PFSK-1 (cell line): ENCODE results near the gene GLDN.

Experiments
- FOXP2 ChIP-seq: optimal IDR thresholded peaks from 2 replicates; pipeline ENCODE3; 2011; ENCODE audit warnings: borderline replicate concordance, control low read depth, inconsistent platforms; ENCODE audit not compliant: insufficient read depth; ENCODE audit errors: extremely low read length, extremely low read depth
- POLR2AphosphoS5 ChIP-seq: IDR thresholded peaks from 2 replicates; pipeline ENCODE4 v1.6.1; 2012; ENCODE audit warnings: low read depth, mild to moderate bottlenecking, control low read depth, low read length, moderate library complexity
- REST ChIP-seq, 2 experiments: IDR thresholded peaks; 2 replicates each; pipeline versions ENCODE4 v1.6.1 to v1.8.0; 2011 to 2012; ENCODE audit warnings: low read depth in 2 of 2, low read length in 2 of 2, control low read depth in 1 of 2, inconsistent platforms in 1 of 2, mild to moderate bottlenecking in 1 of 2, moderate library complexity in 1 of 2; ENCODE audit not compliant: insufficient read depth in 1 of 2
- SIN3A ChIP-seq: IDR thresholded peaks from 2 replicates; pipeline ENCODE4 v1.6.1; 2012; ENCODE audit warnings: mild to moderate bottlenecking, low read length, moderate library complexity, borderline replicate concordance; ENCODE audit not compliant: insufficient read depth
- TAF1 ChIP-seq: IDR thresholded peaks from 2 replicates; pipeline ENCODE4 v1.6.1; 2012; ENCODE audit warnings: low read length, control low read depth, borderline replicate concordance; ENCODE audit not compliant: insufficient read depth

The GLDN gene

GRCh38 chr15:51450001-51450400 lies 108.5 kb downstream of the GLDN start:
- no peak for TF ChIP-seq FOXP2
- TF ChIP-seq SIN3A = no peak
- no peak for TF ChIP-seq TAF1
- no peak for TF ChIP-seq REST (IDR thresholded peaks at IDR 0.05; ENCODE audit: insufficient read depth in 1 of 2, low read depth in 2 of 2, low read length in 2 of 2)
- no peak for TF ChIP-seq POLR2AphosphoS5
